ENCODE measurements around the gene ULK4.
"Not testable (repeated sequence)": the region's sequence is repeated elsewhere in the genome, so short reads cannot be mapped to it uniquely, and the experiment has no call there.

The ULK4 gene

GRCh38 chr3:41872157-41872556 is 89.7 kb downstream of the ULK4 start:
- no peak for DNase-seq (ENCODE audit: low read depth)

GRCh38 chr3:41867533-41867932 is 94.4 kb downstream of the ULK4 start:
- no peak for DNase-seq (ENCODE audit: low read depth)

DNA sequence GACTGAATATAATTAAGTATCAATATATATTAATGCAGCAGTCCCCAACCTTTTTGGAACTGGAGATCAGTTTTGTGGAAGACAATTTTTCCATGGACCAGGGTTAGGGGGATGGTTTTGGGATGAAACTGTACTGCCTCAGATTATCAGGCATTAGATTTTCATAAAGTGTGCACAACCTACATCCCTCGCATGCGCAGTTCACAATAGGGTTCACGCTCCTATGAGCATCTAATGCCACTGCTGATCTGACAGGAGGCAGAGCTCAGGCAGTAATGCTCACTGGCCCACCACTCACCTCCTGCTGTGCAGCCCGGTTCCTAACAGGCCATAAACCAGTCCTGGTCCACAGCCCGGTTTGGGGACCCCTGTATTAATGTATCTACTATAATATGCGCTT is 95.6 kb downstream of the ULK4 start:
- no peak for DNase-seq (ENCODE audit: low read depth)

DNA sequence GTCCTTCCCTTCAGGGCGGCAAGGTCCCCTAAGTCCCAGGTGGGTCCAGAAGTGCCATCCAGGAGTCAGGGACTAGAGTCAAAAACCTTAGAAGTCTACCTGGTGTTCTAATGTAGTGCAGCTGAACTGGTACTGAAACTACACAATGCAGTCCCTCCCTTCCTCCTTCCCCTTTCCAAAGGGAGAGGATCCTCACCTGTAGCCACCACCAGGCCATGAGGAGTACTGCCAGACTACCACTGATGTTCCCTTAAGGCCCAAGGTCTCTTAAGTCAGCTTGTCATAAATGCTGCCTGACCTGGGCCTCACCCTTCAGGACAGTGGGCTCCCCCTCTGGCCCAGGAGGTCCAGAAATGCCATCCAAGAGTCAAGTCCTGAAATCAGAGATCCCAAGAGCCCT is 98.9 kb downstream of the ULK4 start:
- no peak for DNase-seq (ENCODE audit: low read depth)

- not testable (repeated sequence) for DNase-seq (ENCODE audit: low read depth)
These were observed 101.4 kb downstream of the ULK4 start for GRCh38 chr3:41860489-41860888.

- no peak for DNase-seq (ENCODE audit: low read depth)
These were observed 106.9 kb downstream of the ULK4 start for GRCh38 chr3:41854956-41855355.

DNA sequence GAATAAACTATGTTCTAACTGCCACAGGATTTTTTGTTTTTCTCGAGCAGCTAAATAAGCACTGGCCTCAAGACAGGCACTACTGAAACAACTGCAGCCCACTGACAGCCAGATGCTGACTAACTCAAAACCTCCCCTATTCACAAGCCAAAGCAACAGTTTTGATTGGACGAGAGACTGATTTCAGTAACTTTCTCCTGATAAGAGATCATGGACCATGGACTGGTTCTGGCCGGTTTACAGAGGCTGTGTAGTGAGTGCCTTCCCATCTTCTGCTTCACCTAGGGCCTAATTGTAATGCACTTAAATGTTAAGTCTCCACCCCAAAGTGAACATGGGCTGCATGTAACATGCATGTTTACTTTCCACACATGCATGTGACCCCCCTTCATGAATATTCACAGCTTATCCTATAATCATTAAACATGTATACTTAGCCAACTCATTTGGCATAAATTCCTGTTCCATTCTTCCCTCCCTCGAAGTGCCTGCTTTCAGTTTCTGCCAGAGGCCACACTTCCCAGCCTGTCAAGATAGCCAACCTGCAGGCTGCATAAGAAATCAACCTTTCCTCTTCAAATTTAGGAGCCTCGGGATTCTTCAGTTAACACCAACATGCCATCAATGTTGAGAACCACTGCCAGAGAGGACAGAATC is 108.2 kb downstream of the ULK4 start:
- no peak for DNase-seq (ENCODE audit: low read depth)

DNA sequence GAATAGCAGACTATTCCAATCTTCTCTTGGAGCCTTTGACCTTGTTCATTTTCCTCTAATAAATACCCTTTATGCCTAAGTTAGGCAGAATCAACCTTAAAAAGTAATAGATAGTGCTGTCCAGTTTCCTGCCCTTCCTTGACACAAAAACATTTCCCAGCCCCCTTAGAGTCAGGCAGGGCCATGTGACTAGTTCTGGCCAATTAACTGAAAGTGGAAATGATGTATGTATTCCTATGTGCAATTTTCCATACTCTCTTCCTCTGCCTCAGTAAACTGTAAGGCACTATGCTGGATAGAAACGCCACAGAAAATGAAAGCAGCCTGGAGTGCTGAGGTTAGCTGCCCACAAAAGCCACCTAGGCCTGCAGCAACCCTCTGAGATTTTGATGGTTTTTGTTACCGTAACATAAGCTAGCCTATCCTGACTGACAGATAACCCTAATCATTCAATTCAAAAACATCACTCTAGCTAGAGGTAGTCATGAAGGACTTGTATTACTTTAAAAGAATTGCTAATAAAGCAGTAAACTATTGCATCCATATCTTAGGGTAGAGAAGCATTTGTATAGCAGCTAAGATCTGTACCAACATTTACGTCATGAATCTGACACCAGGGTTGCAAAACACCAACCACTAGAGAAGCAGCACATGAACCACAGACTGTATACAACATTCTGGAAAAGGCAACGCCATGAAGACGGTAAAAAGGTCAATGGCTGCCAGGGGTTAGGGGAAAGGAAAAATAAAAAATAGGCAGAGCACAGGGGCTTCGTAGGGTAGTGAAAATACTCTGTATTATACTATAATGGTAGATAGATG is 112.9 kb downstream of the ULK4 start:
- DNase-seq (ENCODE audit: low read depth), result no peak

- DNase-seq (ENCODE audit: low read depth), result no peak
These were observed 114.2 kb downstream of the ULK4 start for GRCh38 chr3:41847679-41848078.

GRCh38 chr3:41846850-41847249 is 115.1 kb downstream of the ULK4 start:
- DNase-seq (ENCODE audit: low read depth), result no peak

DNA sequence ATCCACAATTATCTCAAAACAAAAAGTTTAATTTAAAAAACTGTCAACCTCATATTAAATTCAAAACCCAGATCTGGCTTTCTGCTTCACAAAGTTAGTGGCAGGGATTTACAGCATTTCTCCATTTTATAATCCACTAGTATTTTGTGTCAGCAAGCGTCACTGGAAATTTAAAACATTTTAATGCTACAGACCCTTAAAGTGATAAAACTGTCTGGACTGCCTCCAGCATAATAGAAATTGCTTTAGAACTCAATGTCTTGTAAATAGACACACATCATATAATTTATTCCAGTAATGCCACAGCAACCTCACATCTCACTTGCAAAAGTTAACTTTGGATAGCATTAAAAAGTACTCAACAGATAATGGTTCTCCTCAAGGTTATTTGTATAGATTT is 116.1 kb downstream of the ULK4 start:
- DNase-seq (ENCODE audit: low read depth), result no peak

- not testable (repeated sequence) for DNase-seq (ENCODE audit: low read depth)
These were observed 117.6 kb downstream of the ULK4 start for GRCh38 chr3:41844256-41844655.

- not testable (repeated sequence) for DNase-seq (ENCODE audit: low read depth)
These were observed 120.8 kb downstream of the ULK4 start for GRCh38 chr3:41840936-41841668.

DNA sequence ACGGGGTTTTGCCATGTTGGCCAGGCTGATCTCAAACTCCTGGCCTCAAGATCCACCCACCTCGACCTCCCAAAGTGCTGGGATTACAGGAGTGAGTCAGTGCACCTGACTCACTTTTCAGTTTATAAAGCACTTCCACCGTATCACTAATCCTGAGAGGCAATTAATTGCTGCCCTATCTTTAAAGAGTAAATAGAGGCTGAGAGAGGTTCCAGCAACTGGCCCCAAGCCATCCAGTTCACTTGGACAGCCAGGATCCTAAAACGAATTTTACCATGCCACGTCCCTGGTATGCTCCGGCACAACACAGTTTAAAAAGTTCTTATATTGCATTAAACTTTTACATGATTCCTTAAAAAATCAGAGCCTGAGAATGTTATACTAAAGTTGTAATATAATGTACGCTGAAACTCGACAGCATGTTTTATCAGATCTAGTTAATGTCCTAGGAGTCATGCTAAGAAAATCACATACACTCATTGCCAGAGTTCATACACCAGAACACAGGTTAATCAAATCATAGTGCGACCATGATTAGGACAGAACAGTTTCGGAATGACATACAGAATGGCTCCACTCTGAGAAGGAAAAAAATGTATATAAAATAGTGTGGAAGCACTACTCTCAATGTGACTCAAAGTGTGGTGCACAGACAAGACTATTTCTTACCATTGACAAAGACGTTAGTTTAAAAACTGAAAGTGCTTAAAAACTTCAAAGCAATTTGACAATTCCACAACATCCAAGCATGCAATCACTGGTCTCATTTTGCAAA is 125.4 kb downstream of the ULK4 start:
- DNase-seq (ENCODE audit: low read depth), result no peak

- DNase-seq (ENCODE audit: low read depth), result no peak
These were observed 128.3 kb downstream of the ULK4 start for GRCh38 chr3:41833628-41834027.

DNA sequence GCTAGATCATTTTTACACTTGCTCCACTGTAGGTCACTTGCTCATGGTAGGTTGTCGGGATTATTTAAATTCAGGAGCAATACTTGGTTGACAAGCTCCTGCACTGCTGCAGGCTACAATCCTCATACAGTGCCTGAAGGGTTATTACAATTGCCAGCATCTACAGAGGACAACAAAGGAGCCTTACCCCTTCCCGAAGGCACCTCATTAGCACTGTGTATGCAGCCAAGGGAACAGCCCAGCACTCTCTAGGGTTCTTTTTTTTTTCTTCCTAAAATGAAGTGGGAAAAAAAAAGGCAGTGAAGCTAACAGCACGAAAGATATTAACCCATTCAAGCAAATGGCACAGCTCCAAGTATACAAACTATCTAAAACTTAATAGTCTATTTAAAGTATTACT is 142.7 kb downstream of the ULK4 start:
- no peak for DNase-seq (ENCODE audit: low read depth)

GRCh38 chr3:41808618-41809017 is 153.3 kb downstream of the ULK4 start:
- DNase-seq (ENCODE audit: low read depth), result no peak

- DNase-seq (ENCODE audit: low read depth), result no peak
These were observed 153.8 kb downstream of the ULK4 start for GRCh38 chr3:41808152-41808551.

DNA sequence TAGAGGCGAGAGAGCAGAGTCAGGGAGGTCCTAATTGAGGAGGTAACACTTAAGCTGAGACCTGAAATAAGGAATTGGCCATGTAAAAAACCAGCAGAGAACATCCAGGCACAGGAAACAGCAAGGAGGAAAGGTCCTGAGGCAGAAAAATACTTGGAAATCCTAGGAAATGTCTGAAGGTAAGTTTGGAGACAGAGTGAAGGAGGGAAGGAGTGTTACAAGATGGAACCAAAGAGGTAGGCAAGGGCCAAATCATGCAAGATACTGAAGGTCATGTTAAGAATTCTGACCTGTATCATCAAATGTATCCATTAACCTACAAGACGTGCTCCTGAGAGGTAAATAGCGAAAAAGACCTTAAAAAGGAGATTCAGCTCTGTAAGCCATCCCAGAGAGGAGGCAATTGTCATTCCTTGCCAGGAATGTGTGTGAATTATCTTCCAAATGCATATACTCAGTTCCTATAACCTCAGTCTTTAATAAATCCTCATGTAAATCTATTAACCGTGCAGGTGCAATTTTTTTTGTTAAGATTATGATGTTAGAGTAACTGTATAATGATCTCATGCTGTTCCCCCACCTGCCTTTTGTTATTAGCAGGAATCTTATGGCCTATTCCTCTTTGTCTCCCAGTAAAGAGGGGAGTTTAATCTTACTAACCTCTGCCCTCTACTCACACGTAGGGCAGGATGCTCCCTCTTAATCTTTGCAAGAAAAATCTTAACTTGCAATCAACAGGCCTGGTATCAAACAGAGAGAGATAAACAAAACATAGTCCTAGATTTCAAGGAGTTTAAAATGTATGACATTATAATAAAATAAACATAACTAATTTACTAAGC is 166.9 kb downstream of the ULK4 start:
- no peak for DNase-seq (ENCODE audit: low read depth)

DNA sequence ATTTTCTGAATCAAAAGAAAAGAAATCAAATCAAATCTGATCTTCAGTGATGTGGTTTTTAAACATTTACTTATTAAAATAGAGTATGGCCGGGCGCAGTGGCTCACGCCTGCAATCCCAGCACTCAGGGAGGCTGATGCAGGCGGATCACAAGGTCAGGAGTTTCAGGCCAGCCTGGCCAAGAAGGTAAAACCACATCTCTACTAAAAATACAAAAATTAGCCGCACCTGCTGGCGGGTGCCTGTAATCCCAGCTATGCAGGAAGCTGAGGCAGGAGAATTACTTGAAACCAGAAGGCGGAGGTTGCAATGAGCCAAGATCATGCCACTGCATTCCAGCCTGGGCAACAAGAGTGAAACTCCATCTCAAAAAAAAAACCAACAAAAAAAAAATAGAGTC is 169.1 kb downstream of the ULK4 start:
- no peak for DNase-seq (ENCODE audit: low read depth)

GRCh38 chr3:41769106-41769505 is 192.8 kb downstream of the ULK4 start:
- no peak for DNase-seq (ENCODE audit: low read depth)
